MM.1S (cell line): ENCODE measurements around the gene CASP10.

Source experiments
- EZH2 ChIP-seq: fragments of 300-600 bp; sonication (generic); optimal IDR thresholded peaks from 2 replicates; pipeline ENCODE3; 2017; ENCODE audit warnings: low read depth, mild to moderate bottlenecking, antibody characterized with exemption, low read length, mixed read lengths
- EZH2phosphoT487 ChIP-seq: fragments of 300-600 bp; sonication (generic); IDR thresholded peaks from 2 replicates; pipeline ENCODE4 v1.6.1; 2018; ENCODE audit warnings: antibody characterized with exemption, low read length
- TF ChIP-seq, protein P1 (sequence below): fragments of 300-600 bp; sonication (generic); IDR thresholded peaks from 2 replicates; pipeline ENCODE4 v1.5.1; 2016; ENCODE audit warnings: antibody characterized with exemption, low read length, mixed read lengths

DNA sequence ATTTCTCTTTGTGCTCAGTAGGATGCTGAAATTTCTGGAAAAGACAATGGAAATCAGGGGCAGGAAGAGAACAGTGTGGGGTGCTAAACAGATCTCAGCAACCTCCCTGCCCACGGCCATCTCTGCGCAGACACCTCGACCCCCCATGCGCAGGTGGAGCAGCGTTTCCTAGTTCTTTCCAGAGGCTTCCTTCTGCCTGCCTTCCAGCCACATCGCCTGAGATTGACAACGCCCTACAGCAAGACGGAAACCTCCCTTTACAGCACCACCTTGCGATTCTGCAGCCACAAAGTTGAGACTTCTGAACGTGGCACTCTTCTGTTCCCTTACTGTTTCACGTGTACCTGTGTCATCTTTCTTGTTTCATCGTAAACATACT lies 46.0 kb downstream of the CASP10 start:
- TF ChIP-seq EZH2 = no peak
- TF ChIP-seq, protein P1, sequence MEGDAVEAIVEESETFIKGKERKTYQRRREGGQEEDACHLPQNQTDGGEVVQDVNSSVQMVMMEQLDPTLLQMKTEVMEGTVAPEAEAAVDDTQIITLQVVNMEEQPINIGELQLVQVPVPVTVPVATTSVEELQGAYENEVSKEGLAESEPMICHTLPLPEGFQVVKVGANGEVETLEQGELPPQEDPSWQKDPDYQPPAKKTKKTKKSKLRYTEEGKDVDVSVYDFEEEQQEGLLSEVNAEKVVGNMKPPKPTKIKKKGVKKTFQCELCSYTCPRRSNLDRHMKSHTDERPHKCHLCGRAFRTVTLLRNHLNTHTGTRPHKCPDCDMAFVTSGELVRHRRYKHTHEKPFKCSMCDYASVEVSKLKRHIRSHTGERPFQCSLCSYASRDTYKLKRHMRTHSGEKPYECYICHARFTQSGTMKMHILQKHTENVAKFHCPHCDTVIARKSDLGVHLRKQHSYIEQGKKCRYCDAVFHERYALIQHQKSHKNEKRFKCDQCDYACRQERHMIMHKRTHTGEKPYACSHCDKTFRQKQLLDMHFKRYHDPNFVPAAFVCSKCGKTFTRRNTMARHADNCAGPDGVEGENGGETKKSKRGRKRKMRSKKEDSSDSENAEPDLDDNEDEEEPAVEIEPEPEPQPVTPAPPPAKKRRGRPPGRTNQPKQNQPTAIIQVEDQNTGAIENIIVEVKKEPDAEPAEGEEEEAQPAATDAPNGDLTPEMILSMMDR = no peak
- no peak for TF ChIP-seq EZH2phosphoT487
